SKM-1 (cell line): ENCODE measurements around the gene OR4D9.
"Not testable (repeated sequence)": the region's sequence is repeated elsewhere in the genome, so short reads cannot be mapped to it uniquely, and the experiment has no call there.

Source experiments
- DNase-seq: peaks from one replicate; lab custom pipeline; 2025; ENCODE audit not compliant: unreplicated experiment; lab: John Stamatoyannopoulos, UW

OR4D9 gene

GRCh38 chr11:59510941-59511589 lies at the start of gene OR4D9:
OR4D9 (plus strand) TSS chr11:59511539; CDS start chr11:59514913, 3,374 bp downstream.
- peak; percentile 43 for DNase-seq

DNA sequence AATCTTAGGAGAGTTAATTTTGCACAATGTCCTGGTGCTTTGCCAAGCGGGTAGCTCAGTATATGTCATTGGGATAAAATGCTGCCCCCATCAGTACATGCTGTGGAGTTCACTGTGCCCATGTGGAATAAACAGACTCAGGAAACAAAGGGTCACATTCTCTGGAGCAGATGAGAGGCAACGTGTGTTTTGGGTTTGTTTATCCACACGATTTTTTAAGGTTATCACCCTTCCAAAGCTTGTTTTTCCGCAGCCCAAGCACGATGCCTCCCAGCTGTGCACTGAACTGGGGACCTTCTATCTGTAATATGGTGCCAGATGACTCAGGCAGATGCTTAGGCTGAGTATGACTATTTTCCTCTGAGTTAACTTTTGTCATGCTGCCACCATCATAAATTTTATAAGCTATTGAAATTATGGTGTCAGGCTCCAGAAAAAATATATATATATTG lies 48.1 kb upstream of the OR4D9 start:
- no peak for DNase-seq

GRCh38 chr11:59473015-59473414 lies 38.3 kb upstream of the OR4D9 start, which contains the start of gene OR4D10:
OR4D10 (plus strand) TSS chr11:59473315; CDS start chr11:59477430, 4,115 bp downstream.
- DNase-seq, result no peak

GRCh38 chr11:59475176-59475575 lies 36.2 kb upstream of the OR4D9 start:
- no peak for DNase-seq

- no peak for DNase-seq
Observed at GRCh38 chr11:59479906-59480305, 31.4 kb upstream of the OR4D9 start.

- no peak for DNase-seq
Observed at GRCh38 chr11:59480359-59480758, 31.0 kb upstream of the OR4D9 start.

DNA sequence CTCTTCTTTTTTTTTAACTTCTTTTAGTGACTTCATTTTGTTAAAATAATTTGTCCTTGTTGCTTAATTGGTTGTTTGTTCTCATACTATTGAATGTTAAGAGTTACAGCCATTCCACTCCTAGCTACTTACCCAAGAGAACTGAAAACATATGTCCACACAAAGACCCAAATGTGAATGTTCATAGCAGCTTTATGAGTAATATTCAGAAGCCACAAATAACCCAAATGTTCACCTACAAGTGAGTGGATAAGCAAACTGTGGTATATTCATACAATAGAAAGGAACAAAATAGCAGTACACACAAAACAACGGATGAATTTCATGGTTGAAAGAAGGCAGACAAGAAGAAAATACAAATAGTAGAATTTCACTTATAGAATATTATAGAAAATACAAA lies 9.4 kb upstream of the OR4D9 start:
- no peak for DNase-seq

DNA sequence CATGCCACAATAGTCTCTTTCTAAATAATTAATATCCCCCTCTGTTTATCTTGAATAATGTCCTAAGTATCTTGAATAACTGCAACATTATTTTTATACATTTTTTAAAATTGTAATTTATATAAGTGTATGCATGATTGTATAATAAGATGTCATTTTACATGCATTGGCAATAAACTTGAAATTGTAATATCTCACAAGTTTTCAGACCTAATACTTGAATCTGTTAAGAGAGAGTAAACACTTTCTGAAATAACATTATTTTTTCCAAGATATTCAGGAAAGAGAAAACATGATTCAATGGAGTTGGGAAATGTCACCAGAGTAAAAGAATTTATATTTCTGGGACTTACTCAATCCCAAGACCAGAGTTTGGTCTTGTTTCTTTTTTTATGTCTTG lies 8.1 kb upstream of the OR4D9 start, which contains the start of gene OR4D11:
TSS of gene OR4D11 (plus strand) at position 301 of the 400 bp plus-strand sequence. CDS start at position 301, 0 bp downstream.
- no peak for DNase-seq

- DNase-seq, result no peak
Observed at GRCh38 chr11:59511675-59512074, 336 bp downstream of the OR4D9 start.

GRCh38 chr11:59520139-59520538 lies 8.8 kb downstream of the OR4D9 start:
- DNase-seq, result not testable (repeated sequence)

GRCh38 chr11:59520741-59521140 lies 9.4 kb downstream of the OR4D9 start:
- no peak for DNase-seq

DNA sequence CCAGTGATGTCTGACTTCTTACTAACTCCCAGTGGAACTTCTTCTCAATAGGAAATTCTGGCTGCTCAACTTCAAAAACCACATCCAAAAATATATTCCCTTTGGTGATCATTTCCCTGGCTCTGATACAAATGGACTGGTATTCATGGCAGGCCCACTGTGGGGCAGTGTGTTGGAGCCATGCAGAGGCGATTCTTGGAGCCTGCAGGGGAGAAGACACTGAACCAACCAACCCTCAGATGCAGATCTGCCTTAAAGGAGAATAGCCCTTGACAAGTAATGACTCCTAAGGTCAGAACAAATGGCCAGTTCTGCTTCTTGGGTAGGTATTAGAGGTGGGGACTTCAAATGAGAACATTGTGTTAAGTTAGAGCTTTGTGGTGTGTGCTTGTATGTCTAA lies 12.2 kb downstream of the OR4D9 start:
- DNase-seq, result no peak

DNA sequence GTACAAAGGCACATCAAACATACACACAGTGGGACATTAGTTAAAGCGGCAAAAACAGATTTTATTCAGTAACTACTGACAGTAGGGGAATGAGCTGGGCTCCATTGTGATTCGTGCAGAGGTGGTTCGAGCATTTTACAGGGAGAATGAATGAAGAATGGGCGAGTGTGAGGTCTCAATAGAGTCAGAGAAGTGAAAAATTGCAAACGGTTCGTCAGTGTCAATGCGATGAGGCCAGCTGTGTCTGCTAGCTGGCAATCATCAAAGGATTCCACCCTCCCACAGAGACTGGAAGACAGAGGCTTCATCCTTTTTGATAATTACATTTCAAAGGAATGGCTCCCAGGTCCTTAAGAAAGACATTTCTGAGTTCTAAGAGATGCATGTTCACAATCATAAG lies 17.4 kb downstream of the OR4D9 start:
- no peak for DNase-seq

DNA sequence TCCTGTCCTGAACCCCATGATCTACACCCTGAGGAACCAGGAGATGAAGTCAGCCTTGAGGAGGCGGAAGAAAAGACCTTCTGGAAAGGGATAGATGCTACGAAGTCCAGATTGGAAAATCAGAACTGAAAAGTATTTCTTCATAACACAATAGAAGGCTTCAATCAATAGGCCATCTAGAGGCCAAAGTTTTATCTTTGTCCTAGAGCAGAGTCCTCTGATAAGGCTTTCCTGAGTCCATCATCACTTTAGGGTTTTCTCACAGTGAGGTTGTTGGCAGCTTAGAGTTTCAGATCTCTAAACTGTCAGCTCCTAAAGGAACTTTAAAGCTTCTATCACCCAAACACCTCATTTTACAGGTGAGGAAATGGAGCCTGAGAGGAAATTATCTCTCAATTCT lies 21.3 kb downstream of the OR4D9 start:
- DNase-seq, result no peak

- no peak for DNase-seq
Observed at GRCh38 chr11:59534676-59535075, 23.3 kb downstream of the OR4D9 start.

GRCh38 chr11:59542142-59542810 lies 30.9 kb downstream of the OR4D9 start:
- DNase-seq, result no peak

DNA sequence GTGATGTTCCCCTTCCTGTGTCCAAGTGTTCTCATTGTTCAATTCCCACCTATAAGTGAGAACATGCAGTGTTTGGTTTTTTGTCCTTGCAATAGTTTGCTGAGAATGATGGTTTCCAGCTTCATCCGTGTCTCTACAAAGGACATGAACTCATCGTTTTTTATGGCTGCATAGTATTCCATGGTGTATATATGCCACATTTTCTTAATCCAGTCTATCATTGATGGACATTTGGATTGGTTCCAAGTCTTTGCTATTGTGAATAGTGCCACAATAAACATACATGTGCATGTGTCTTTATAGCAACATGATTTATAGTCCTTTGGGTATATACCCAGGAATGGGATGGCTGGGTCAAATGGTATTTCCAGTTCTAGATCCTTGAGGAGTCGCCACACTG lies 32.4 kb downstream of the OR4D9 start:
- not testable (repeated sequence) for DNase-seq

DNA sequence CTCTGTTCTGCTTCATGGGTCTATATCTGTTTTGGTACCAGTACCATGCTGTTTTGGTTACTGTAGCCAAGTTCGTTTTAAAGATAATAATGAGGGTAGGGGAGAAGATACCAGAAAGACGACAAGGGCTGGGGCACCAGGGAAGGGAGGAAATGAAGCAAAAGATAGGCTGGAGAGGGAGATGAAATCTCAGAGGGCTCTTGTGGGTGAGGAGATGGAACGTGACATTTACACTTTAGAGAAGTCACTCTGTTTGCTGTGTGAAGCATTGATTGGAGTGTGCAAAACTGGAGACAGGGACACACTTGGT lies 33.5 kb downstream of the OR4D9 start:
- no peak for DNase-seq

GRCh38 chr11:59545179-59546020 lies 34.1 kb downstream of the OR4D9 start:
- DNase-seq, result no peak

DNA sequence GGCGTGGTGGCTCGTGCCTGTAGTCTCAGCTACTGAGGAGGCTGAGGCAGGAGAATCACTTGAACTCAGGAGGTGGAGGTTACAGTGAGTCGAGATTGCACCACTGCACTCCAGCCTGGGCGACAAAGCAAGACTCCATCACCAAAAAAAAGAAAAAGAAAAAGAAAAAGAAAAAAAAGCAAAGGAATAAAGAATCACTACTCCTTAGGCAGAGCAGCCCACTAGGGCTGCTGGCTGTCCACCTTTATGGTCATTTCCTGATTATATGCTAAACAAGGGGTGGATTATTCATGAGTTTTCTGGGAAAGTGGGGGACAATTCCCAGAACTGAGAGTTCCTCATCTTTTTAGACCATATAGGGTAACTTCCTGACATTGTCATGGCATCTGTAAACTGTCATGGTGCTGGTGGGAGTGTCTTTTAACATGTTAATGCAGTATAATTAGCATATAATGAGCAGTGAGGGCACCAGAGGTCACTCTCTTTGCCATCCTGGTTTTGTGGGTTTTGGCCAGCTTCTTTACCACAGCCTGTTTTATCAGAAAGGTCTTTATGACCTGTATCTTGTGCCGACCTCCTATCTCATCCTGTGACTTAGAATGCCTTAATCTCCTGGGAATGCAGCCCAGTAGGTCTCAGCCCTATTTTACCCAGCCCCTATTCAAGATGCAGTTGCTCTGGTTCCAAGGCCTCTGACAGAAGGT lies 36.4 kb downstream of the OR4D9 start:
- DNase-seq, result not testable (repeated sequence)

DNA sequence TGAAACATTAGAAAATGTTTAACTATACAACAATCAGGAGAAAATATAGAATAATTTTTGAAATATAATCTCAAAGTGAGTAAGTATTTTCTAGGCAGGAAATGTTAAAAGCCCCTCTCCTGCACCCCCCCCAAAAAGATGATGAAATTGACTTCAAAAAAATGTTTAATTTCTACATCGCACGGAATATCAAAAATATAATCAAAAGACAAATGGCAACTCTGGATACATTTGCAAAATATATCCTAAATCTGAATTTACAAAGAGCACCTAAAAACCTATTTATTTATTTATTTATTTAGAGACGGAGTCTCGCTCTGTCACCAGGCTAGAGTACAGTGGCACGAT lies 36.9 kb downstream of the OR4D9 start:
- no peak for DNase-seq
